ENCODE results near the gene POP7.

POP7 gene

DNA sequence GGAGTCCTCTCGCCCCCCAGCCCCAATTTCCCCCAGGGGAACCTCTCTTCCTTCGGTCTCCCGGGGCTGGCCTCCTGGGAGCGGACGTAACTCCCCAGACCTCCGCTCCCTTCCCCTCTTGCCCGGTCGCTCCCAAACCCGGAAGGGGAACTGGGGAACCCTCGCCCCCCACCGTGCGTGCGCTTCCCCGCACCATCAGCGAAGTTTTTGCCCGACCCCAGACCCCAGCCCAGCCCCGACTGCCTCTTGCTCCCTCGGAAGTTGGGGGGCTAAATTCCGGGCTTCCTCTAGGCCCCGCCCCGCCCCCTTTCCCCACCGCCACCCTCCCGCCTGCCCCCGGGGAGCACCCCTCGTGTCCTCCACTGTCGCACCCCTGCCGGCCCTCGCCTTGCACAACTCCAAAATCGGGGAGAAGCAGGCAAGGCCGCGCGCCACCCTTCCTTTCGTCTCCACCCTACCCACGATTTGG, 31.9 kb upstream of the POP7 start:
- TF ChIP-seq, protein P1, sequence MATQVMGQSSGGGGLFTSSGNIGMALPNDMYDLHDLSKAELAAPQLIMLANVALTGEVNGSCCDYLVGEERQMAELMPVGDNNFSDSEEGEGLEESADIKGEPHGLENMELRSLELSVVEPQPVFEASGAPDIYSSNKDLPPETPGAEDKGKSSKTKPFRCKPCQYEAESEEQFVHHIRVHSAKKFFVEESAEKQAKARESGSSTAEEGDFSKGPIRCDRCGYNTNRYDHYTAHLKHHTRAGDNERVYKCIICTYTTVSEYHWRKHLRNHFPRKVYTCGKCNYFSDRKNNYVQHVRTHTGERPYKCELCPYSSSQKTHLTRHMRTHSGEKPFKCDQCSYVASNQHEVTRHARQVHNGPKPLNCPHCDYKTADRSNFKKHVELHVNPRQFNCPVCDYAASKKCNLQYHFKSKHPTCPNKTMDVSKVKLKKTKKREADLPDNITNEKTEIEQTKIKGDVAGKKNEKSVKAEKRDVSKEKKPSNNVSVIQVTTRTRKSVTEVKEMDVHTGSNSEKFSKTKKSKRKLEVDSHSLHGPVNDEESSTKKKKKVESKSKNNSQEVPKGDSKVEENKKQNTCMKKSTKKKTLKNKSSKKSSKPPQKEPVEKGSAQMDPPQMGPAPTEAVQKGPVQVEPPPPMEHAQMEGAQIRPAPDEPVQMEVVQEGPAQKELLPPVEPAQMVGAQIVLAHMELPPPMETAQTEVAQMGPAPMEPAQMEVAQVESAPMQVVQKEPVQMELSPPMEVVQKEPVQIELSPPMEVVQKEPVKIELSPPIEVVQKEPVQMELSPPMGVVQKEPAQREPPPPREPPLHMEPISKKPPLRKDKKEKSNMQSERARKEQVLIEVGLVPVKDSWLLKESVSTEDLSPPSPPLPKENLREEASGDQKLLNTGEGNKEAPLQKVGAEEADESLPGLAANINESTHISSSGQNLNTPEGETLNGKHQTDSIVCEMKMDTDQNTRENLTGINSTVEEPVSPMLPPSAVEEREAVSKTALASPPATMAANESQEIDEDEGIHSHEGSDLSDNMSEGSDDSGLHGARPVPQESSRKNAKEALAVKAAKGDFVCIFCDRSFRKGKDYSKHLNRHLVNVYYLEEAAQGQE (IDR thresholded peaks at IDR 0.05; ENCODE audit: low read depth) = no peak
- TF ChIP-seq ZBTB7A (IDR thresholded peaks at IDR 0.05; ENCODE audit: low read depth) = no peak
- no peak for TF ChIP-seq CREB1 (IDR thresholded peaks at IDR 0.05; ENCODE audit: low read depth)
- no peak for TF ChIP-seq YY1 (IDR thresholded peaks at IDR 0.05; ENCODE audit: low read depth)
- TF ChIP-seq, protein P2, sequence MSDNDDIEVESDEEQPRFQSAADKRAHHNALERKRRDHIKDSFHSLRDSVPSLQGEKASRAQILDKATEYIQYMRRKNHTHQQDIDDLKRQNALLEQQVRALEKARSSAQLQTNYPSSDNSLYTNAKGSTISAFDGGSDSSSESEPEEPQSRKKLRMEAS (IDR thresholded peaks at IDR 0.05) = 0 out of 2 replicates have a peak, but pooled peaks have one; percentile 11
- TF ChIP-seq CEBPB (IDR thresholded peaks at IDR 0.05) = no peak
- TF ChIP-seq TAF1 (IDR thresholded peaks at IDR 0.05; ENCODE audit: low read depth) = no peak

DNA sequence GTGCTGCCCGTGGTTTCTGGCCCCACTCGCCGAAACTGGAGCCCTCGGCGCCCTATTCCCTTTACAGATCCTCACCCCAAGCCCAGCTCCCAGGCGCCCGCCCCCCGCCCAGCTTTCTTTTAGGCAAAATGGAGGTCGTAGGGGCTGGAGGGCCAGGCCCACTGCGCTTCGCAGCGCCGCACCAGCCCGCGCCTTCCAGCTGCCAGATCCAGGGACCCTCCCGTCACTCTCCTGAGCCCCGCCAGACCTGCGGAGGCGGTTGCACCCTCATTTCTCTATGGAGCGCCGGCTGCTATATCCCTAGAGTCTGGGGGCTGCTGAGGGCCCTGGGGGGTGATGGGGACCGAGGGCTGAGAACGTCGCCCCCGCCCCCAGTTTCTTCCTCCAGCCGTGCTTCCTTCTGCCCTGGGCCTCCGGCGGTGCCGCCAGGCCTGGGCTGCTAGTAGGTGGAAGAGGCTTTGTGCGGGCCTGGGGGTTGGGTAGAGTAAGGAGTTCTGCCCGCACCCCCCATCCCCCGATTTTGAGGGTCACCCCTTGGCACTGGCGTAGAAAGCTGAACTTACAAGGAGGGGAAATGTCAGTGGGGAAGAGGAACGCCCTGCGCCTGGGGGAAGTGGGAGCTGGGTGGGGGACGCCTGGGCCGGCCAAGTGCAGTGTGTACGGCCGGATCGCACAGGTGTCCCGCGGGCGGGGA, 31.4 kb upstream of the POP7 start:
- TF ChIP-seq ZBTB7A (IDR thresholded peaks at IDR 0.05; ENCODE audit: low read depth) = peak; percentile 52; the same call in 1 of the 2 replicates
- TF ChIP-seq, protein P1 (IDR thresholded peaks at IDR 0.05; ENCODE audit: low read depth) = no peak

DNA sequence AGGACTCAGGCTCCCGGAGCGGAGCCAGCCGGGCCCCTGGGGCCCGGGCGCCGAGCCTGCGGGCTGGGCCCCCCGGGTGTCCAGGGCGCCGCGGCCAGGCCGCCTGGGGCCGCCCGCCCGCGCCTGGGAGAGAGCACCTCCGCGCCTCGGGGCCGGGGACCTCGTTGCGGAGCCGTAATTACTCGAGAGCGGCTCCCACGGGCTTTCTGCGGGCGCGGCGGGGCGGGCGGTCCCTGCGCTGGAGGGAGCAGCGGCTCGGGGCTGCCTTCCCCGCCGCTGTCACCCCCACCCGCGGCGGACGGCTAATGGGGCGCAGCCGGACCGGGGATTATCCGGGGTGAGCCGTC, 30.8 kb upstream of the POP7 start:
- TF ChIP-seq, protein P1 (IDR thresholded peaks at IDR 0.05; ENCODE audit: low read depth) = no peak
- TF ChIP-seq TAF1 (IDR thresholded peaks at IDR 0.05; ENCODE audit: low read depth) (peak; percentile 48; the same call in 1 of the 2 replicates), FOXM1 (IDR thresholded peaks at IDR 0.05; ENCODE audit: borderline replicate concordance, low read depth) (no peak)

DNA sequence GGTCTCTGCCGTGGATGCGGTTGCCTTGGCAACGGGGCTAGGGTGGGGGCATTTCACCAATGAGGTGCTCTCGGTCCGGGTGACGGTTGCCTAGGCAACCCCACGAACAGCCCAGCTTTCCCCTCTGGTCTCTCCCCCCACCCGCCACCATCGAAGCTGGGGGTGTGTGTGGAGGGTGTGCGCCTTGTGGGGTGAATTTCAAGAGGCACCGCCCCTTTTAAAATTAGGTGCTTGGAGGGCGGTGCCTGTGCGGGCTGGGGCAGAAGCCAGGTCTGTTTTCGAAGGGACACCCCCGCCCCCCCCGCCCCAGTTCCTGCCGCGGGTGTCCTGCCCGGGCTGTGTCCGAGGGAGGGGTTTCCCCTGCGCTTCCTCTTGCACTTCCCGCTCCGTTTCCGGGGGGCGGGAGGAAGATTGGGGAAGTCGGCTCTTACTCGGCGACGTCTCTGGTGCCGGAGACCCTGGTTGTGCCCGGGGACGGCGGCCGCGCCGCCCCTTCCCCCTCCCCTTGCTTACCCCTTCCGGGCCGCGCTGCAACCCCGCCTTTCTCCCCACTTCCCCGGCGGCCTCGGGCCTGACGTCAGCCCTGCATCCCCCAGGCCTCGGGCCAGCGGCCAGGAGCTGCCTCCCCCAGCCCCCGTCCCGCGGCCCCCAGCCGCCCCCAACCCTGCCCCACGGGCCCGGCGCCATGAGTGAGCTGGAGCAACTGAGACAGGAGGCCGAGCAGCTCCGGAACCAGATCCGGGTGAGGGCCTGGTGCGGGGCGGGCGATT, 30.2 kb upstream of the POP7 start:
- TF ChIP-seq YY1 (IDR thresholded peaks at IDR 0.05; ENCODE audit: low read depth) (0 out of 2 replicates have a peak, but pooled peaks have one; percentile 9), RAD21 (IDR thresholded peaks at IDR 0.05; ENCODE audit: low read depth) (no peak), FOXM1 (IDR thresholded peaks at IDR 0.05; ENCODE audit: borderline replicate concordance, low read depth) (no peak), EGR1 (IDR thresholded peaks at IDR 0.05) (peak; percentile 48), ZBTB7A (IDR thresholded peaks at IDR 0.05; ENCODE audit: low read depth) (0 out of 2 replicates have a peak, but pooled peaks have one; percentile 70), EP300 (IDR thresholded peaks at IDR 0.05; ENCODE audit: borderline replicate concordance) (no peak), CREB1 (IDR thresholded peaks at IDR 0.05; ENCODE audit: low read depth) (no peak)

DNA sequence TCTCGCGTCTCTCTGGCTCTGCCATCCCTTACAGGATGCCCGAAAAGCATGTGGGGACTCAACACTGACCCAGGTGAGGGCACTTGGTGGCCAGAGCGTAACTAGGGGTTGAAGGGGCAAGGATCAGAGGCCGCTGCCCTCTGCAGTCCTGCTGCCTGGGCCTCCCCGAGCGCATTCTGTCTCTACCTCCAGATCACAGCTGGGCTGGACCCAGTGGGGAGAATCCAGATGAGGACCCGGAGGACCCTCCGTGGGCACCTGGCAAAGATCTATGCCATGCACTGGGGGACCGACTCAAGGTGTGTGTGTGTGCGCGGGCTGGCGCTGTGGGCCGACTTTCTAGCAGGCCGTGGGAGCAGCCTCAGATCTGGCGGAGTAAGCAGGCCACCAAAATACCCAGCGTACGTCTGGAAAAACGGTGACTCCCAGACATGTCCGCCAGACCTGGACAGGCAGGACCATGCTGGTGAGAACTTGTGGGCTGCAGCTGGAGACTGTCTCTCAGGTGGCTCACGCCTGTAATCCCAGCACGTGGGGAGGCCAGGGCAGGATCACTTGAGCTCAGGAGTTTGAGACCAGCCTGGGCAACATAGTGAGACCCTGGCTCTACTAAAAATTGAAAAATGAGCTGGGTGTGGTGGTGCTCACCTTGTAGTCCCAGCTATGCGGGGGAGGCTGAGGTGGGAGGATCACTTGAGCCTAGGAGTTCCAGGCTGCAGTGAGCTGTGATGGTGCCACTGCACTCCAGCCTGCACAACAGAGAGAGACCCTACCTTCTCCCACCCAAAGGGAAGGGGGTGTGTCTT, 29.2 kb upstream of the POP7 start:
- TF ChIP-seq CEBPB (IDR thresholded peaks at IDR 0.05) (no peak), YY1 (IDR thresholded peaks at IDR 0.05; ENCODE audit: low read depth) (no peak), NFIC (IDR thresholded peaks at IDR 0.05) (no peak), FOXM1 (IDR thresholded peaks at IDR 0.05; ENCODE audit: borderline replicate concordance, low read depth) (no peak)
